WTC11 (cell line): Measurements from ENCODE around the gene PDK2. TPM values are rescaled to one million over a fixed set of nuclear protein-coding genes. Genes with fewer than 3 reads are reported as not detected.
A peak's percentile ranks its signal among the peaks of the same experiment; 100 is the strongest.

Source experiments
- ATAC-seq: fragments of 200-7000 bp; cut with Tn5 transposase; 2 replicates; pipeline ENCODE4 v1.10.0; 2021; ENCODE audit warnings: mild to moderate bottlenecking, moderate library complexity
- CTCF ChIA-PET: fragments of 300-600 bp; sonication (Branson Sonifier 250); formaldehyde crosslinking; loops from one replicate; lab custom pipeline; 2021; ENCODE audit warnings: antibody characterized with exemption; lab: Charles Lee
- POLR2A ChIA-PET: fragments of 350-600 bp; sonication (Branson Sonifier 250); formaldehyde crosslinking; loops from one replicate; lab custom pipeline; 2021; ENCODE audit warnings: antibody characterized with exemption; lab: Charles Lee
- DNase-seq: peaks from one replicate; pipeline ENCODE4 v3.0.0; 2021; ENCODE audit warnings: low spot score
- H3K27ac Mint-ChIP-seq: 2 replicates; pipeline ENCODE4 v1.8.0; 2021; ENCODE audit warnings: mixed read lengths
- H3K27me3 Mint-ChIP-seq: 2 replicates; pipeline ENCODE4 v1.8.0; 2021; ENCODE audit warnings: low read depth, mild to moderate bottlenecking, moderate library complexity, mixed read lengths
- H3K36me3 Mint-ChIP-seq: 2 replicates; pipeline ENCODE4 v1.8.0; 2021; ENCODE audit warnings: mixed read lengths
- H3K4me1 Mint-ChIP-seq: 2 replicates; pipeline ENCODE4 v1.8.0; 2022; ENCODE audit warnings: mixed read lengths
- H3K4me3 Mint-ChIP-seq: 2 replicates; pipeline ENCODE4 v1.8.0; 2021; ENCODE audit warnings: mild to moderate bottlenecking, moderate library complexity, mixed read lengths
- H3K9me3 Mint-ChIP-seq: 2 replicates; pipeline ENCODE4 v1.8.0; 2021; ENCODE audit warnings: mixed read lengths
- FOXJ3 ChIP-seq: sonication (generic); formaldehyde crosslinking; IDR thresholded peaks from 2 replicates; pipeline ENCODE4 v1.9.0; 2021; ENCODE audit warnings: missing genetic modification reagents, mild to moderate bottlenecking, borderline replicate concordance
- FOXP1 ChIP-seq: sonication (generic); formaldehyde crosslinking; IDR thresholded peaks from 2 replicates; pipeline ENCODE4 v1.8.0; 2022; ENCODE audit warnings: missing genetic modification reagents, mild to moderate bottlenecking, moderate library complexity, borderline replicate concordance
- GRHL2 ChIP-seq: fragments of 250-450 bp; sonication (Bioruptor Pico); IDR thresholded peaks from 2 replicates; pipeline ENCODE4 v1.8.0; 2022; ENCODE audit warnings: mild to moderate bottlenecking, moderate library complexity; ENCODE audit not compliant: insufficient replicate concordance, severe bottlenecking
- KAT7 ChIP-seq: sonication (generic); formaldehyde crosslinking; IDR thresholded peaks from 2 replicates; pipeline ENCODE4 v1.8.1; 2023; ENCODE audit warnings: missing genetic modification reagents, mild to moderate bottlenecking, borderline replicate concordance
- MYBL2 ChIP-seq: sonication (generic); formaldehyde crosslinking; IDR thresholded peaks from 2 replicates; pipeline ENCODE4 v1.8.1; 2023; ENCODE audit warnings: mild to moderate bottlenecking, moderate library complexity, missing genetic modification reagents
- NFATC4 ChIP-seq: fragments of 250-450 bp; sonication (Bioruptor Pico); IDR thresholded peaks from 2 replicates; pipeline ENCODE4 v1.9.0; 2021; ENCODE audit warnings: mild to moderate bottlenecking
- NFE2L1 ChIP-seq: sonication (generic); formaldehyde crosslinking; IDR thresholded peaks from 2 replicates; pipeline ENCODE4 v1.8.1; 2023; ENCODE audit warnings: missing genetic modification reagents
- NFYB ChIP-seq: sonication (generic); formaldehyde crosslinking; conservative IDR thresholded peaks from 2 replicates; pipeline ENCODE4 v1.8.0; 2022; ENCODE audit warnings: low read depth, missing genetic modification reagents
- OVOL2 ChIP-seq: fragments of 250-450 bp; sonication (Bioruptor Pico); IDR thresholded peaks from 2 replicates; pipeline ENCODE4 v1.9.0; 2021; ENCODE audit warnings: mild to moderate bottlenecking, borderline replicate concordance
- SOX15 ChIP-seq: fragments of 250-450 bp; sonication (Bioruptor Pico); IDR thresholded peaks from 2 replicates; pipeline ENCODE4 v1.9.0; 2021; ENCODE audit warnings: mild to moderate bottlenecking
- ZNF138 ChIP-seq: sonication (generic); formaldehyde crosslinking; conservative IDR thresholded peaks from 2 replicates; pipeline ENCODE4 v1.8.1; 2022; ENCODE audit warnings: mild to moderate bottlenecking, moderate library complexity, missing genetic modification reagents
- ZNF396 ChIP-seq: fragments of 250-450 bp; sonication (Bioruptor Pico); IDR thresholded peaks from 2 replicates; pipeline ENCODE4 v1.8.0; 2021; ENCODE audit warnings: mild to moderate bottlenecking, moderate library complexity, borderline replicate concordance
- ZNF416 ChIP-seq: fragments of 250-450 bp; sonication (Bioruptor Pico); IDR thresholded peaks from 2 replicates; pipeline ENCODE4 v1.9.0; 2021; ENCODE audit warnings: mild to moderate bottlenecking, inconsistent platforms
- ZNF671 ChIP-seq: fragments of 250-450 bp; sonication (Bioruptor Pico); IDR thresholded peaks from 2 replicates; pipeline ENCODE4 v1.8.0; 2021; ENCODE audit warnings: mild to moderate bottlenecking
- total RNA-seq: library from RNA; stranded (reverse); gene quantifications from 3 replicates; pipeline ENCODE4 v1.2.3, GENCODE V29; 2021
- TF ChIP-seq, protein P1 (sequence below): sonication (generic); formaldehyde crosslinking; IDR thresholded peaks from 2 replicates; pipeline ENCODE4 v1.8.1; 2023; ENCODE audit warnings: mild to moderate bottlenecking, missing genetic modification reagents, moderate library complexity
- TF ChIP-seq, protein P2 (sequence below): sonication (generic); formaldehyde crosslinking; IDR thresholded peaks from 2 replicates; pipeline ENCODE4 v1.8.0; 2022; ENCODE audit warnings: mild to moderate bottlenecking, missing genetic modification reagents
- TF ChIP-seq, protein P3 (sequence below): fragments of 200-600 bp; IDR thresholded peaks from 2 replicates; pipeline ENCODE4 v1.8.0; 2022; ENCODE audit warnings: antibody characterized with exemption
- TF ChIP-seq, protein P4 (sequence below): sonication (generic); formaldehyde crosslinking; conservative IDR thresholded peaks from 2 replicates; pipeline ENCODE4 v1.8.1; 2022; ENCODE audit warnings: mild to moderate bottlenecking, missing genetic modification reagents
- TF ChIP-seq, protein P5 (sequence below): fragments of 250-450 bp; sonication (Bioruptor Pico); IDR thresholded peaks from 2 replicates; pipeline ENCODE4 v2.1.2; 2022; ENCODE audit warnings: mild to moderate bottlenecking, moderate library complexity
- TF ChIP-seq, protein P6 (sequence below): sonication (generic); formaldehyde crosslinking; IDR thresholded peaks from 2 replicates; pipeline ENCODE4 v1.8.1; 2023; ENCODE audit warnings: mild to moderate bottlenecking, moderate library complexity, missing genetic modification reagents
- TF ChIP-seq, protein P7 (sequence below): sonication (generic); formaldehyde crosslinking; IDR thresholded peaks from 2 replicates; pipeline ENCODE4 v1.8.0; 2023; ENCODE audit warnings: missing genetic modification reagents, mild to moderate bottlenecking, borderline replicate concordance
- TF ChIP-seq, protein P8 (sequence below): fragments of 250-450 bp; sonication (Bioruptor Pico); conservative IDR thresholded peaks from 2 replicates; pipeline ENCODE4 v1.9.0; 2021; ENCODE audit warnings: mild to moderate bottlenecking

The PDK2 gene
- total RNA-seq, 1 experiment from 2014 or later: 16.6 TPM

DNA sequence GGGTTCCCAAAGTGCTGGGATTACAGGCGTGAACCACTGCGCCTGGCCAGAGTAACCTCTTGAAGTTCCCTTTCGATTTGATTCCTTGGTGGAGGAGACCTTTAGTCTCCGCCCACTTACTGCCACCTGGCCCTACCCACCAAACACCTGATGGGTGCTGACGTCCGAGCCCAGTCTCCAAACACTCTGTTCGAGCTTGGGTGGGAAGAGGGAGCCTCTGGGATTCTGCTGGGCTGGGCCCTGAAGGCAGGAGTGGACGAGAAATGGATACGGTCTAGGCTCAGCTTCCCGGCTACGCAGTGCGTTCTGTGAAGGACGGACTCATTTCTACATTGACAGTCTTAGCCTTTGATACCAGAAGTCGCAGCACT is 40.1 kb upstream of the PDK2 start (continued):
- TF ChIP-seq, protein P1, sequence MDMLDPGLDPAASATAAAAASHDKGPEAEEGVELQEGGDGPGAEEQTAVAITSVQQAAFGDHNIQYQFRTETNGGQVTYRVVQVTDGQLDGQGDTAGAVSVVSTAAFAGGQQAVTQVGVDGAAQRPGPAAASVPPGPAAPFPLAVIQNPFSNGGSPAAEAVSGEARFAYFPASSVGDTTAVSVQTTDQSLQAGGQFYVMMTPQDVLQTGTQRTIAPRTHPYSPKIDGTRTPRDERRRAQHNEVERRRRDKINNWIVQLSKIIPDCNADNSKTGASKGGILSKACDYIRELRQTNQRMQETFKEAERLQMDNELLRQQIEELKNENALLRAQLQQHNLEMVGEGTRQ (CRISPR knock-in tag): no peak
- TF ChIP-seq, protein P2, sequence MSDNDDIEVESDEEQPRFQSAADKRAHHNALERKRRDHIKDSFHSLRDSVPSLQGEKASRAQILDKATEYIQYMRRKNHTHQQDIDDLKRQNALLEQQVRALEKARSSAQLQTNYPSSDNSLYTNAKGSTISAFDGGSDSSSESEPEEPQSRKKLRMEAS (CRISPR knock-in tag): no peak
- TF ChIP-seq, protein P3, sequence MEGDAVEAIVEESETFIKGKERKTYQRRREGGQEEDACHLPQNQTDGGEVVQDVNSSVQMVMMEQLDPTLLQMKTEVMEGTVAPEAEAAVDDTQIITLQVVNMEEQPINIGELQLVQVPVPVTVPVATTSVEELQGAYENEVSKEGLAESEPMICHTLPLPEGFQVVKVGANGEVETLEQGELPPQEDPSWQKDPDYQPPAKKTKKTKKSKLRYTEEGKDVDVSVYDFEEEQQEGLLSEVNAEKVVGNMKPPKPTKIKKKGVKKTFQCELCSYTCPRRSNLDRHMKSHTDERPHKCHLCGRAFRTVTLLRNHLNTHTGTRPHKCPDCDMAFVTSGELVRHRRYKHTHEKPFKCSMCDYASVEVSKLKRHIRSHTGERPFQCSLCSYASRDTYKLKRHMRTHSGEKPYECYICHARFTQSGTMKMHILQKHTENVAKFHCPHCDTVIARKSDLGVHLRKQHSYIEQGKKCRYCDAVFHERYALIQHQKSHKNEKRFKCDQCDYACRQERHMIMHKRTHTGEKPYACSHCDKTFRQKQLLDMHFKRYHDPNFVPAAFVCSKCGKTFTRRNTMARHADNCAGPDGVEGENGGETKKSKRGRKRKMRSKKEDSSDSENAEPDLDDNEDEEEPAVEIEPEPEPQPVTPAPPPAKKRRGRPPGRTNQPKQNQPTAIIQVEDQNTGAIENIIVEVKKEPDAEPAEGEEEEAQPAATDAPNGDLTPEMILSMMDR: no peak
- TF ChIP-seq, protein P4, sequence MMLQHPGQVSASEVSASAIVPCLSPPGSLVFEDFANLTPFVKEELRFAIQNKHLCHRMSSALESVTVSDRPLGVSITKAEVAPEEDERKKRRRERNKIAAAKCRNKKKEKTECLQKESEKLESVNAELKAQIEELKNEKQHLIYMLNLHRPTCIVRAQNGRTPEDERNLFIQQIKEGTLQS: no peak
- TF ChIP-seq GRHL2 (CRISPR knock-in tag): no peak

DNA sequence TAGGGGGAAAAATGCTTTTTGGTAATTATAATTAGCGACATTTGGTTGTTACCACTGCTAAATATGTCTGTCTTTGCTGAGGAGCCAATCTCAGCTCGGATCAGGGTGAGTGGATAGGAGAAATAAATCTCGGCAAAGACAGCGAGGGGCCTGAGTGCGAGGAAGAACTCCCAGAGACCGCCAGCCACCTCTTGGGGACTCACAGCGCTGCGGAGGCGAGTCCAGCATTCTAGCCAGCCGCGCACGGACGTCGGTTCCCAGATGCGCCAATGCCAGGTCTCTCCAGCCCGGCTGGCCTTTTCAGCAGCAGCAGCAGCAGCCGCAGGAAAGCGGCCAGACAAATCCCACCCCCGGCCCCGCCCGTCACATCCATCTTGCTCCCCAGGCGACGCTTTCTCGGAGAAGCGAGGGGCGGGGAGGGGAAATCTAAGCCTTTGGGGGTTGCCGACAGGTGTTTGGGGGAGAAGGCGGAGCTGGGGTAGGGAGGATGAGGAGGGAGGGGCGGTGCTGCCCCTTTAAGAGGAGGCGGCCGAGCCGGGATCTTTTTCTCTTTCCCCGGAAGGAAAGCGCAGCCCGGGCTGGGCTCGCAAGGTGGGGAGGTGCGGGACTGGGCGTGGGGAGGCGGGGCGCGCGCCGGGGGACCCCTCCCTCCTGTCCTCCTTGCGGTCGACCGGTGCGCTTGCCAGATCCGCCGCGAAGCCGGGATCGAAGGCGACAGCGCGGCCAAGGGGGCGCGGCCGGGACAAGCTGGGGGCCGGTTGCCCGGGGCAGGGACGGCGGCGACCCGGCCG is 39.5 kb upstream of the PDK2 start, which contains the start of gene ITGA3:
ITGA3 (plus strand) TSS at position 685 of the 791 bp plus-strand sequence. CDS start 330 bp downstream, outside the sequence.
- peak; percentile 90 for DNase-seq
- no peaks in the 10 kb centered on the region for H3K9me3 Mint-ChIP-seq
- peaks cover 22% of the 10 kb centered on the region for H3K27me3 Mint-ChIP-seq
- CTCF ChIA-PET: interaction anchor here (0.8 to 3.7 kb wide), 30 partner anchors 9 to 307 kb away, joined by 3 to 67 read pairs (median 4); partner anchors contain the start of genes DLX3 and PDK2
- H3K36me3 Mint-ChIP-seq: no peaks in the 10 kb centered on the region
- H3K4me1 Mint-ChIP-seq: peaks cover 56% of the 10 kb centered on the region
- peak within 1 kb of the TSS; percentile 99 for H3K27ac Mint-ChIP-seq
- peak; percentile 65 for ATAC-seq
- POLR2A ChIA-PET: interaction anchor here (1.4 to 2.7 kb wide), 2 partner anchors 28 to 32 kb away, joined by 5 to 15 read pairs; no protein-coding TSS in a partner anchor
- peak within 1 kb of the TSS; percentile 89 for H3K4me3 Mint-ChIP-seq
- TF ChIP-seq SOX15 (CRISPR knock-in tag): no peak
- no peak for TF ChIP-seq KAT7 (CRISPR knock-in tag)
- TF ChIP-seq ZNF138 (CRISPR knock-in tag): no peak
- TF ChIP-seq ZNF416: no peak
- no peak for TF ChIP-seq FOXJ3 (CRISPR knock-in tag)
- no peak for TF ChIP-seq MYBL2 (CRISPR knock-in tag)
- no peak for TF ChIP-seq OVOL2 (CRISPR knock-in tag)
- TF ChIP-seq FOXP1 (CRISPR knock-in tag): 0 out of 2 replicates have a peak, but pooled peaks have one; percentile 22
- TF ChIP-seq, protein P5, sequence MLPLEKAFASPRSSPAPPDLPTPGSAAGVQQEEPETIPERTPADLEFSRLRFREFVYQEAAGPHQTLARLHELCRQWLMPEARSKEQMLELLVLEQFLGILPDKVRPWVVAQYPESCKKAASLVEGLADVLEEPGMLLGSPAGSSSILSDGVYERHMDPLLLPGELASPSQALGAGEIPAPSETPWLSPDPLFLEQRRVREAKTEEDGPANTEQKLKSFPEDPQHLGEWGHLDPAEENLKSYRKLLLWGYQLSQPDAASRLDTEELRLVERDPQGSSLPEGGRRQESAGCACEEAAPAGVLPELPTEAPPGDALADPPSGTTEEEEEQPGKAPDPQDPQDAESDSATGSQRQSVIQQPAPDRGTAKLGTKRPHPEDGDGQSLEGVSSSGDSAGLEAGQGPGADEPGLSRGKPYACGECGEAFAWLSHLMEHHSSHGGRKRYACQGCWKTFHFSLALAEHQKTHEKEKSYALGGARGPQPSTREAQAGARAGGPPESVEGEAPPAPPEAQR: no peak
- TF ChIP-seq, protein P6, sequence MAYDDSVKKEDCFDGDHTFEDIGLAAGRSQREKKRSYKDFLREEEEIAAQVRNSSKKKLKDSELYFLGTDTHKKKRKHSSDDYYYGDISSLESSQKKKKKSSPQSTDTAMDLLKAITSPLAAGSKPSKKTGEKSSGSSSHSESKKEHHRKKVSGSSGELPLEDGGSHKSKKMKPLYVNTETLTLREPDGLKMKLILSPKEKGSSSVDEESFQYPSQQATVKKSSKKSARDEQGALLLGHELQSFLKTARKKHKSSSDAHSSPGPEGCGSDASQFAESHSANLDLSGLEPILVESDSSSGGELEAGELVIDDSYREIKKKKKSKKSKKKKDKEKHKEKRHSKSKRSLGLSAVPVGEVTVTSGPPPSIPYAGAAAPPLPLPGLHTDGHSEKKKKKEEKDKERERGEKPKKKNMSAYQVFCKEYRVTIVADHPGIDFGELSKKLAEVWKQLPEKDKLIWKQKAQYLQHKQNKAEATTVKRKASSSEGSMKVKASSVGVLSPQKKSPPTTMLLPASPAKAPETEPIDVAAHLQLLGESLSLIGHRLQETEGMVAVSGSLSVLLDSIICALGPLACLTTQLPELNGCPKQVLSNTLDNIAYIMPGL (CRISPR knock-in tag): no peak
- TF ChIP-seq, protein P7, sequence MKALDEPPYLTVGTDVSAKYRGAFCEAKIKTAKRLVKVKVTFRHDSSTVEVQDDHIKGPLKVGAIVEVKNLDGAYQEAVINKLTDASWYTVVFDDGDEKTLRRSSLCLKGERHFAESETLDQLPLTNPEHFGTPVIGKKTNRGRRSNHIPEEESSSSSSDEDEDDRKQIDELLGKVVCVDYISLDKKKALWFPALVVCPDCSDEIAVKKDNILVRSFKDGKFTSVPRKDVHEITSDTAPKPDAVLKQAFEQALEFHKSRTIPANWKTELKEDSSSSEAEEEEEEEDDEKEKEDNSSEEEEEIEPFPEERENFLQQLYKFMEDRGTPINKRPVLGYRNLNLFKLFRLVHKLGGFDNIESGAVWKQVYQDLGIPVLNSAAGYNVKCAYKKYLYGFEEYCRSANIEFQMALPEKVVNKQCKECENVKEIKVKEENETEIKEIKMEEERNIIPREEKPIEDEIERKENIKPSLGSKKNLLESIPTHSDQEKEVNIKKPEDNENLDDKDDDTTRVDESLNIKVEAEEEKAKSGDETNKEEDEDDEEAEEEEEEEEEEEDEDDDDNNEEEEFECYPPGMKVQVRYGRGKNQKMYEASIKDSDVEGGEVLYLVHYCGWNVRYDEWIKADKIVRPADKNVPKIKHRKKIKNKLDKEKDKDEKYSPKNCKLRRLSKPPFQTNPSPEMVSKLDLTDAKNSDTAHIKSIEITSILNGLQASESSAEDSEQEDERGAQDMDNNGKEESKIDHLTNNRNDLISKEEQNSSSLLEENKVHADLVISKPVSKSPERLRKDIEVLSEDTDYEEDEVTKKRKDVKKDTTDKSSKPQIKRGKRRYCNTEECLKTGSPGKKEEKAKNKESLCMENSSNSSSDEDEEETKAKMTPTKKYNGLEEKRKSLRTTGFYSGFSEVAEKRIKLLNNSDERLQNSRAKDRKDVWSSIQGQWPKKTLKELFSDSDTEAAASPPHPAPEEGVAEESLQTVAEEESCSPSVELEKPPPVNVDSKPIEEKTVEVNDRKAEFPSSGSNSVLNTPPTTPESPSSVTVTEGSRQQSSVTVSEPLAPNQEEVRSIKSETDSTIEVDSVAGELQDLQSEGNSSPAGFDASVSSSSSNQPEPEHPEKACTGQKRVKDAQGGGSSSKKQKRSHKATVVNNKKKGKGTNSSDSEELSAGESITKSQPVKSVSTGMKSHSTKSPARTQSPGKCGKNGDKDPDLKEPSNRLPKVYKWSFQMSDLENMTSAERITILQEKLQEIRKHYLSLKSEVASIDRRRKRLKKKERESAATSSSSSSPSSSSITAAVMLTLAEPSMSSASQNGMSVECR: 0 out of 2 replicates have a peak, but pooled peaks have one; percentile 10
- TF ChIP-seq, protein P8, sequence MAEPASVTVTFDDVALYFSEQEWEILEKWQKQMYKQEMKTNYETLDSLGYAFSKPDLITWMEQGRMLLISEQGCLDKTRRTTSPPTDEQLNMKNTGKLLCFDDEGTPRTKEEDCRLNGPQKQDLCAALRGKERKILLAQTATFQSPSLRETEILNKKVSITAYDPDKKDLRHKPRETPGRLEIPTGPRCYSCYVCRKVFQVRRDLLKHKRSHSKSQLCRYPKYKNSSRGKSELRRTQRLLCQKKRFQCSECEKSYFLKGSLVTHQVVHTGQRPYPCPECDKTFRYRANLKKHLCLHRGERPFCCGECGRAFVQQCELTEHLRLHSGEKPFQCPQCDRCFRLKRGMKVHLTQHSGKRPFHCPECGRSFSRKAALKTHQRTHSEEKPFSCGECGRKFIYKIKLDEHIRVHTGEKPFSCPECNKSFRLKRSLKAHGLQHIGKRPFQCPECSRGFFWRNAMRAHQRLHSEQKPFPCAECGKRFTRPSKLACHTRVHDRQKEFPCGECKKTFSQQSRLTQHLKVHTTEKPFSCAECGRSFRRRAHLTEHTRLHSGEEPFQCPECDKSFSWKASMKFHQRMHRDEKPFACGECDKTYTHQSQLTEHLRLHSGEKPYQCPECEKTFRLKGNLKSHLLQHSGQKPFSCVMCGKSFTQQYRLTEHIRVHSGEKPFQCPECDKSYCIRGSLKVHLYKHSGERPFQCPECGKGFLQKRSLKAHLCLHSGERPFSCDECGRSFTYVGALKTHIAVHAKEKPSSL (CRISPR knock-in tag): no peak
- TF ChIP-seq NFE2L1 (CRISPR knock-in tag): no peak
- no peak for TF ChIP-seq NFATC4 (CRISPR knock-in tag)
- TF ChIP-seq NFYB (CRISPR knock-in tag): no peak
- no peak for TF ChIP-seq ZNF671 (CRISPR knock-in tag)
- TF ChIP-seq ZNF396 (CRISPR knock-in tag): no peak
